Activated T-cell treated with anti-CD3 and anti-CD28 coated beads, Interleukin-2, amount 50 U/mL, for 1 hour (primary cell): Measurements from ENCODE around the gene KRTAP5-3.

Source experiments
- DNase-seq: peaks from one replicate; pipeline ENCODE4 v3.0.0-alpha.2; 2020

Gene KRTAP5-3

GRCh38 chr11:1575756-1576155 is 32.5 kb downstream of the KRTAP5-3 start:
- peak; percentile 8 for DNase-seq

GRCh38 chr11:1574933-1575242 is 33.4 kb downstream of the KRTAP5-3 start:
- no peak for DNase-seq

DNA sequence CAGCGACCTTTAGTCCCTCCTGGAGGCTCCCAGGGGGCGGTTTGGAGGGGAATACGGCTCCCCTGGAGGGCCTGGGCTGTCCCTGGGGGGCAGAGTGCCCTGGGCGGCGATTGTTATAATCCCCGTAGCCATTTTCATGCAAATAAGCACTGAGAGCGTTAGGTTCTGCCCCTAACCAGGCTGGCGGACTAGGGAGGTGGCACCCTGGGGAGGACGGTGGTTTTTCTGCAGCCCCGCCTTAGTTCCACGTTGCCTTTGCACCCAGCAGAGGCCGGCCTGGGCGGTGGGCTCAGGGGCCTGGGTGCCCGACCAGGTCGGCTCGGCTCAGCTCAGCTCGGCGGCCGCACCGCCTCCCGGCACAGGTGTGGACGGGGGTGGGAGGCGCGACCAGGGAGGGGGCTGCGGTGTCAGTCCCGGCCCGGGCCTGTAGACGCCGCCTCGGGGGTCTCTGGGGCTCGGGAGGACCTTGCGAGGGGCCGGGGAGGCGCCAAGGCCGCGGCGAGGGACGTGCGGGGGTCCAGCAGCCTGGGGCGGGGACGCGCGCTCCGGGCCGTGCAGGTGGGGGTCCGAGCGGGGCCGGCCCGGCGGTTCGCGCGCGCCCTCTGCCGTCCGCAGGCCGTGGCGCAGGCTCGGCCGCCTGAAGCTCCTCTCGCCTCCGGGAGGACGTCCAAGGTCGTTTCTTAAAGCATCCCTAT is 33.9 kb downstream of the KRTAP5-3 start:
- peak; percentile 76 for DNase-seq

- DNase-seq = no peak
These were observed 34.4 kb downstream of the KRTAP5-3 start for GRCh38 chr11:1573903-1574237.

DNA sequence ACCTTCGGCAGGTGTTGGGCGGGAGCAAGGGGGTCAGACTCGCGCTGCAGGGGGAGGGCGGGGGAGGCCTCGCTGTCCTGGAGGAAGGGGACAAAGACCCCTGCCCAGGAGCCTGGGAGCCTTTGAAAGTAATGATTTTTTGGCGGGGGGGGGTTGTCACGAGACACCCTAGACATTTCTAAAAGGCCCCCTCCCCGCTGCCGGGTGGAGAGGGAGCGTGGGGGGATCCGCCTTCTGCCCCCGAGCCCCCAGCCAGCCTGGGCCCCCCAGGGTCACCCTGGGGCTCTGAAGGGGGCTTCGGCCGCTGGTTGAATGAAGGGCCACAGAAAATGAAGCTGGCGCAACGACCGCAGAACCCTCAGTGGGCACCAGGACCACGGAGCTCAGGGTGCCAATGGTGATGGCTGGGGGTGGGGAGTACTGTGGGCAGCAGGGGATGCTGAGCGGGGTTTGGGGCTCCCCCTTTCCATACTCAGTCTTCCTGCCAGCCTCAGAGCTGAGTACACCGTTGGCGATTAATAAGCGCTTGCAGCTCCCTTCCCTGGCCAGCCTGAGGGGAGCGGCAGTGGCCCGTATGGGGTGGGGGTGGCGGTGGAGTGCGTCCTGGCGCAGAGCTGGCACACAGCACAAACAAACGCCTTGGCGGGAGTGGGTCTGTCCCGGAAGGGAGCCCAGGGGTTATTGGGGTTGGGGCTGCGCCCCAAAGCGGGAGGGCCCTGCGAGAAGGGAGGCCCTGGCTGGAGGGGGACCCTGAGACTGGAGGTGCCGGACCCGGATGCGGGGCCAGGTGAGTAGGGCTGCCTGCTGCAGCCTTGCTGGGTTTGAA is 35.0 kb downstream of the KRTAP5-3 start:
- peak; percentile 62 for DNase-seq

DNA sequence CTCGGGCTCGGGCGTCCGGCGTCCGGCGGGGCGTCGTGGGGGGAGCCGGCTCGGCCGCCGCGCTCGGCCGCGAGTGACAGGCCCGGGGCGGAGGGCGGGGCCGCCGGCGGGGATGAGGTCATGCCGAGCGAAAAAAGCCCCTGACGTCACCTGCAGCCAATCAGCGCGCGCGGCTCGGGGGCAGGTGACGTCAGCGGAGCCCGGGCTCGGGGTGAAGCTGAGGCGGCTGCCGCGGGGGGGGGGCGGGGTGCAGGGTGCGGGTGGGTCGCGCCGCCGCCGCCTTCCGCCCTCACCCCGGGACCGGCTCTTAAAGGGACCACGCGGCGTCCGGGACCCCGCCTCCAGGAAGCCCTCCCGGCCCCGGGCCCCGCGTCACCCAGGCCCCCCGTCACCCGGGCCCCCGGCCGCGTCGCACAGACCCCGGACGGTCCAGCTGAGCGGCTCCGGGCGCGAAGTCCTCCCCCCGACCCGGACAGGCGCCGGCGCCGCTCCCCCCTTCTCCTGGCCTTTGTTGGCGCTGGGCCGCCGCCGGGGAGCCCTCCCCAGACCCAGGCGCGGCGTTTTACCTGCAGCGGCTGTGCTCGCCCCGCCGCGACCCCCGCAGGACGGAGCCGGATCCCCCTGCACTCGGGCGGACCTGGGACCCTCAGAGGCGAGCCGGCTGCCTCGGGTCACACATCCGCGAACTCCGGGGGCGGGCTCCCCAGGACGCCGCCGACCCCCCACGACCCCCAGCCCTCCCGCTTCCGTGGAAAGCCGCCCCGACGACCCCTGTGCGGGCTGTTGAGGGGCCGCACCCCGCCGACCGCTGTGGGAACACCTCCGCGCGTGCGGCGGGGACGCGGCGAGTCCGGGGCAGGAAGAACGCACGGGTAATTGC is 35.8 kb downstream of the KRTAP5-3 start, which contains the start of gene DUSP8:
DUSP8 (minus strand) TSS at position 75 of the 880 bp plus-strand sequence. CDS start 6,445 bp downstream, outside the sequence.
- peak; percentile 96 for DNase-seq

DNA sequence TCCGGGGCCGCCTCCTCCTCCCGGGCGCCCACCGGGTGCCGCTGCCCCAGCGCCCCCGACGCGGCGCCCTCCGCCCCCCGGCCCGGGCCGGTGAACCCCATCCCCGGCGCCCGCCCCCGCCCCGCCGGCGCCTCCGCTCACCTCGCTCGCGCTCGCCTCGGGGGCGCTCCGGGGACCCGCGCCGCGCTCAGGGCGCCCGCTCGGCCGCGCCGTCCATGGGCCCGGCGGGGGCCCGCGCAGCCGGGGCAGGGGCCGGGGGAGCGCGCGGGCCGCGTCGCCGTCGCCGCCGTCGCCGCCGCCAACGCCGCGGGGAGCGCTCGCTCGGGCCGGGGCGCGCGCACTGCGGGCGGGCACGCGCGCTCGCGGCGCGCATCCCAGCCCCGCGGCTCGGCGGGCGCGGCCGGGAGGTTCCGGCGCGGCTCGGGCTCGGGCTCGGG is 36.5 kb downstream of the KRTAP5-3 start:
- no peak for DNase-seq

DNA sequence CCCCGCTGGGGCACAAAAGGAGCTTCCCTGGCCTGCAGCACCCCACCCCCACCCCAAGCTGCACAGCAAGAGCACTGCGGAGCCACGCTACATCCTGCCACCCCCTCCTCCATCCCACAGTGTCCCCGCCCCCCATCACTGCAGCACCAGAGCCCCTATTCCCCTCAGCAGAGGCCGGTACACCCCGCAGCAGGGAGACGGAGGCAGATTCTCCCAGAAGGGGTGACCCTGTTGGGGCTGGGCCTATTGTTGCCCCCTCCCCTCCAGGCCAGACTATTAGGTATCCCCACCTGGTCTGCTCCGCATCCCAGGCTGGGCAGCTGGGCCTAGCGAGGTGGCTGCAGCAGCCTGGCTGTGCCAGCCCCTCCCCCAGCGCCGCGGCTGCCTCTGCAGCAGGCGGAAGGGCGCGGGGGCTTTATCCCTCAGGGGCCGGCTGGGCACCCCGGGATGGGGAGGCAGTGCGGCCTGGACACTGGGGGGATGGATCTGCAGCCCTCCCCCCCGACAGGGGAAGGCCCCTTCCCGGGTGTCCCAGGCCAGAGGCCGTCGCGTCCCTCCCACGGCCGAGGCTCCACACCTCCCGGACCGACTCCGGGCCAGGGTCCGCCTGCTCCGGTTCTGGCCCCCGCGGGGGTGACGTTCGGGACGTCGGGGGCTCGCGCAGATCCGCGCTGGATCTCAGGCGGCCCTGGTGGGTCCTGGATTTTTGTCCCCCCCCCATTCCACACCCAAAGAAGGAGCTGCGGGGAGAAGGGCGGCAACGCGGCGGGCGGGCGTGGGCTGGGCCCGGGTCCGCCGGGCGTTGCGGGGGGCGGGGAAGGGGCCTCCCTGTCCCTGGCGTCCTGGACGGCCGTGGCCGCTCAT is 37.1 kb downstream of the KRTAP5-3 start:
- peak; percentile 50 for DNase-seq

DNA sequence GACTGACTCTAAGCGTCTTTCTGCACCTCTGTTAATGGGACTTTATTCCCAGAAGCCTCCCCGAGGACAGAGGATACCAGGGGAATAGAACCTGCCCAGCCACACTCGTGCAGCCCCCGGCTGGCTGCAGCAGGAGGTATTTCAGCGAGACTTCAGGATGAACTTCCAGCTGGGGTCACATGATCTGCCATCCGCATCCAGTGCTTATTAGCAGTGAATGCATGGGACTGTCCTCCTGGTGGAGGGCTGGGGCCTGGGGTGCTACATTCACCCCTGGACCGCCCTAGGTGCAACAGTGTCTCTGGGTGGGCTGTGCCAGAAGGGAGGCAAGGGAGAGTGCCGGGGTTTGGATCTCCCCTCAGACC is 37.8 kb downstream of the KRTAP5-3 start:
- DNase-seq = peak; percentile 28

DNA sequence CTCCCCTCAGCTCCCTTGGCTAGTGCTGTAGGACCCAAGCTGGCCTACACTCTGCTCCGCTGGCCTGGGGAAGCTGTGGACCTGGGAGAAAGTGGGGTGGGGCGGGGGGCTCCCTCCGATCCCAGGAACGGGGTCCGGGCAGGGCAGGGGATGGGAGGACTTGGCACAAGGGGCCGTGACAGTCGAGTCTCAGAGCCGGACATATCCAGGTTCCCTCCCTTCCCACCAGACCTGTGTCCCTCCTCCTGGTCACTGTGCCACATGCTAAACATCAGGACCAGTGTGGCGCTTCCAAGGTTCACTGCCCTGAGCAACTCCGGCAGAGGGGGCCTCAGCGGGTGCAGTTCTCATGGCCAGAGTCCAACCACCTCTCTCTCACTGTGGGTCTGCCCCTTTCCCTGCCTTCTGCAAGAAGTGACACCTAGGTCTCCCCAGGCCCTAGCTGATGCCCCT is 38.2 kb downstream of the KRTAP5-3 start:
- DNase-seq = no peak

DNA sequence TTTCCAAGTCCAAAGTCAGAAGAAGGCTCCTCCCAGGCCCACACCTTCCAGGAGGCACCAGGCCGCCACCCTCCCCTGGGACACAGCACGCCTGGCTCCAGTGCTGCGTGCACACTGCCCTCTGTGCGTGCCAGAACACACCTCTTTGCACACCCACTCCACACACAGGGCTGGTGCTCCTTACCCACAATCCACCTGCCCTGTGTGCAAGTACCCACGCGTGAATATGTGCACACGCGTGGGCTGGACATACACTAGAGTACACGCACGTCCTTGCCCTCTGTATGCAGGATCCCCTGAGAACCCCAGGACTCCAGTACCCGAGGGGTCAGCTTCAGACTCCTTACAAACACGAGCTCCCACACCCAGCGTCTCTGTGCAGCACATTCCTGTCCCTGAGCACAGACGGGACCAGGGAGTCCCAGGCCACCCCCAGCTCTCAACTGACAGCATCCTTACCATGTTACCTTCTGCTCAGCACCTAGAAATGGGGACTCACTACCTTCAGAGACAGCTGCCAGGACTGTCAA is 38.9 kb downstream of the KRTAP5-3 start:
- DNase-seq = peak; percentile 21

DNA sequence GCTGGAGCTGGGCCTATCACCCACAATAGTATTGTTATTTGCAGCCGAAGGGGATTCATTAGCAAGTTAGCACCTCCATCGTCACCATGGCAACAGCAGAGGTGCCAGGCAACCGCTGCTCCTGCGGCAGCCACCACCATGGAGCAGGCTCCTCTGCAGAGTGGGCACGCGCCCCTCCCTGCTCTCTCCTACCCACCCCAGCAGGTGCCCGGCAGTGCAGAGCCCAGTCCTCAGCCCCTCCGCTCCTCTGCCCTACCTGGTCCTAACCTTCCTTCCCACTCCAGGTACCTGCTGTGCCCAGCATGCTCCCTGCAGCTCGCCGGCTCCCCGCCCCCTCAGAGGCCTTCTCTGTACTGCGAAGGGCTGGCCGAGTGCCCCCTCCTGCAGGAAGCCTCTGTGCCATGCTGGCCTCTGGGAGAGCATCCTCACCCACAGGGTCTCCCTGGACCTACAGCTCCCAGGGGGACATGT is 39.8 kb downstream of the KRTAP5-3 start:
- peak; percentile 54 for DNase-seq

DNA sequence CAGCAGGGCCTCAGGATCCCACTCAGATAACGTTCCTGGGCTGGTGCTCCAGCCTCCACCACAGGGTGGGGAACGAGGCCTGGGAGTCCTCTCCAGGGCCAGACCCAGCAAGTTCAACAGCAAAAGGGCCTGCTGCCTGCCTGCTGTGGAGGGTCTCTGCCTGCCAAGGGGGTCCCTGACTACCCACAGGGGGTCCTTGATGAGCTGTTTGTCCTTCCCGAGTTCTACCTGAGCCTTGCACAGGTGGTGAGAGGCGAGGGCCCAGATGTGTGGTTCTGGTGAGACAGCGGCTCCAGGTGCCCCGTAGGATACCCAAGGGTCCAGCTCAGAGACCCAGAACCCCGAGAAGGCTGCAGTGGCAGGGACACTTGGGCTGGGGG is 40.6 kb downstream of the KRTAP5-3 start:
- no peak for DNase-seq

DNA sequence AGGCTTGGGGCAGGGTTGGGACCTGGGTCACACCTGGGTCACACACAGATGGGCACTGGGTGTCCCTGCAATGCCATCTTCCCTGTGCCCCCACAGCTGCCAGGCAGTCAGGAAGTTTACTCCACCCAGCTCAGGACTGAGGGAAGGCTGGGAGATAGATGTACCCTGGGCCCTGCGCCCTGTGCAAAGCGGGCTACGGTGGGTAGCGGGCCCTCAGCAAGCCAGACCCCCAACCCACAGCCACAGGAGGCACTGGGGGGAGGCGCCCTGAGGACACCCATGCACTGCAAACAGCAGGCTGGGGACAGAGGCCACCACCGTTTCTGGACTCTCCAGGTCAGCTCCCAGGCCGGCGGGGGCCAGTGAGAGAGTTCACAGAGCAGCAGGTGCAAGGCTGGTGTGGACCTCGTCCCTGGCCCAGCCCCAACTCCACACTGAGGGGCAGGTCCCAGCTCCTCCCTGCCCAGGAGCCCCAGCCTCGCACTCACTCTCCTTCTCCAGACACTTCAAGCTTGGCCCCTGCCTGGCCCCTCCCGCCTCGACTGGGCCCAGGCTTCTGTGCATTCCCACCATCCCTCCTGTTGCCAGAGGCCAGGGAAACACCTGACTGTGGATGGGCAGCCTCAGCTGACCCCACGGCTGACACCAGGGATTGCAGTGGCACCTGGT is 41.1 kb downstream of the KRTAP5-3 start:
- no peak for DNase-seq

DNA sequence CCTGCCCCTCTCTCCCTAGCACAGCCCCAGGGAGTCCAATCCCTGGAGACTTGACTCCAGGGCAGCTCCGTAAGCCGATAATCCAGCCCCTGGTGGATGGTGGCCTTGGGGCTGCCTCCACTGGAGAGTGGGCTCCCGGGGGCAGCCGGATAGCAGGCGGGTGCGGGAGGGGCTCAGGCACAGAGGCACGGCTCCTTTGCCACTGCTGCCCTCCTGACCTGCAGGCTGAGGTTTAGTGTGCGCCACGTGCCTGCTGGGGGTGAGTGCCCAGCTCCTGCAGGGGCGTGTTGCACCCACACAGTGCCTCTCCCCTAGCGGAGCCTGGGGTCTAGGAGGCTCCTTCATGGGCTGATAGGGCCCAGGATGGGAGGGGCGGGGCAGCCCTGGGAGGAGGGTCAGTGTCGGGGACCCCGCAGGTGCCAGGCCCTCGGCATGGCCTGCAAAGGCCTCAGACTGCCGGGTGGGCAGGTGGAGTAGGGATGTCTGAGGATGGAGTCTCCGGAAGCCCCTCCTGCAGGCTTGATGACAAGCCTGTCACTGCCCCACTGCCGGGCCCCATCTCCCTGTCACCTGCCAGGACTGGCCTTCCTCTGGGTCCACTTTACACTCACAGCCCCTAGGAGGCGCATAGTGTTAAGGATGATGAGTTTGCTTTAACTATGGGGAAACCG is 41.7 kb downstream of the KRTAP5-3 start:
- no peak for DNase-seq

DNA sequence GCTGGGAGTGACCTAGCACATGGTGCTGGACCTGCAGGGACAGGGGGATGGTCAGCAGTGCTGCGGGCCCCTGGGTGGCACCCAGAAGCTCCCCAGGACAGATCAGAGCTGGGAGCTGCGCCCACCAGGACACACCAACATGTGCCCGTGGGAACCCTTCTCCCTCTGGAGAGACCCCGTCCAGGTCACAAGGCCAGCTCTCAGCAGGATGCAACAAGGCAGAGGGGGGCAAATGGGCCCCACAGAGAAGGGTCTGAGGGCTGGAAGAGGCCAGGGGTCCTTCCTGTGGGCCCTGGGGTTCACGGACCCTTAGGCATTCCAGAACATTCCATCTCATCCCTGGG is 42.4 kb downstream of the KRTAP5-3 start:
- DNase-seq = peak; percentile 22

DNA sequence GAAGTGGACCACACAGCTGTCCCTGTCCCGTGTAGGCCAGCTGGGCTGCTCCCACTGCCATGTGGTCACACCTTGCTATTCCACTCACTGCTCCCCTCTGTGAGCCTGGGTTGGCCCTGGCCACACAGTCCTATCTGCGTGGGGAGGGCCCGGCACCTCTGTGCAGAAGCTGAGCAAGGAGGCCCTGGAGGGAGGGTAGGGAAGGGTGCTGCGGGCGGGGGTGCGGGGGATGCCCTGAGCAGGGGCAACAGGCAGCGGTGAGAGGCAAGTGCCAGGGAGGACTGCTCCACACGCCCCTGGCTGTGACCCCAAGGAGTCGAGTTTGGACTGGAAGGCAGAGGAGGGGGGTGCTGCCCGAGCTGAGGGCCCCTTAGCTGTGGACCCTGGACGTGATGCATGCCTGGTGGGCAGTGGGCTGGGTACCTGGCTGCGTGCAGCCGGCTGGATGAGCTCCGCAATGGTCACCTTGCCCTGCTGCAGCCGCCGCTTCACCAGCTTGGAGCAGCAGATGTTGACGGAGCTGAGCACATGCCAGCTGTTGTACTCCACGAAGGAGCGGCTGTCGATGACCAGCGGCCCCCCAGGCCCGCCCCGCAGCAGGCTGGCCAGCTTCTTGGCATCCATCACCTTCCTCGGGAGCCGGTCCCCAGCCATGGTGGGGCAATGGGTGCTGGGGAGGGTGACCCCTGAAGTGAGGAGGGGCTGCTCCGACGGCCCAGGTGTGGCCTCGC is 42.9 kb downstream of the KRTAP5-3 start:
- DNase-seq = peak; percentile 22

- peak; percentile 44 for DNase-seq
These were observed 43.6 kb downstream of the KRTAP5-3 start for GRCh38 chr11:1564535-1565172.

- peak; percentile 22 for DNase-seq
These were observed 44.3 kb downstream of the KRTAP5-3 start for GRCh38 chr11:1563697-1564534.
